GM18858 (cell line): ENCODE data around the gene GGTLC1.

Experiments used
- ATAC-seq: cut with Tn5 transposase; IDR thresholded peaks from one replicate; pipeline ENCODE4 v1.9.1; 2021; ENCODE audit not compliant: unreplicated experiment

Gene GGTLC1

GRCh38 chr20:23966927-23967615, 21.5 kb downstream of the GGTLC1 start:
- no peak for ATAC-seq

DNA sequence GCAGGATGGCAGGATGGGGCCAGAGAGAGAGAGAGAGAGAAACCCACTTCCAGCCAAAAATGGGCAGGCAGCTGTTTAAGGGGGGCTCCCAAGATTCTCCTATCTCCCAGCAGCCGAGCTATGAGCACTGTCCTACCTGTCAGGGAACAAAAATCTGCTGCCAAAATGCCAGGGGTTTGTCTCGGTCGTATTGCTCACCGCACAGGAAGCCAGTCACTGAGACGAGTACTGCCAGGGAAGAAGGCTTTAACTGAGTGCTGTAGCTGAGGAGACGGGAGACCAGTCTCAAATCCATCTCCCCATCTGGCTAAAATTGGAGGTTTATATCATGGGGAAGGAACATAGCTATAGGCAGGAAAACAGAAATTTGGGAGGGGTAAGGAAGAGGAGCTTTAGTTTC, 22.3 kb downstream of the GGTLC1 start:
- no peak for ATAC-seq

- no peak for ATAC-seq
Measured at GRCh38 chr20:23963941-23964340, 24.6 kb downstream of the GGTLC1 start.

GRCh38 chr20:23962272-23962671, 26.3 kb downstream of the GGTLC1 start:
- ATAC-seq = no peak

DNA sequence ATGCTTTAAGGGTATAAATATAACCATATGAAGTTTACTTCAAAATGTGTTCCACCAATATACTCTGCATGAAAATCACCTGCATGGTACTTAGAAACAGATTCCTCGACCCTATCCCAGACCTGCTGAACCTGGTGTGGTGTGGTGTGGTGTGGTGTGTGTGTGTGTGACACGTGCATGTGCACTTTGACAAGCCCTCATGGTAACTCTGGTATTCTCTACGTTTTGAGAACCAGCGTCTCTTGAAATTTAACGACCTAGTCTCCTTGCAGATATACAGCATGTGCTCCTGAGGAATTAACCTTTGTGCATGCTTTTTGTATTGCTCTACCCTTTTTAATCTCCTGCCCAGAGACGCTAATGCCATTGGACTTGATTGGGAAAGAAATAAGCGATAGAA, 29.5 kb downstream of the GGTLC1 start:
- ATAC-seq = no peak

- no peak for ATAC-seq
Measured at GRCh38 chr20:23955896-23956295, 32.7 kb downstream of the GGTLC1 start.

- ATAC-seq = no peak
Measured at GRCh38 chr20:23954008-23954745, 34.4 kb downstream of the GGTLC1 start.

- ATAC-seq = no peak
Measured at GRCh38 chr20:23946206-23946605, 42.4 kb downstream of the GGTLC1 start.

DNA sequence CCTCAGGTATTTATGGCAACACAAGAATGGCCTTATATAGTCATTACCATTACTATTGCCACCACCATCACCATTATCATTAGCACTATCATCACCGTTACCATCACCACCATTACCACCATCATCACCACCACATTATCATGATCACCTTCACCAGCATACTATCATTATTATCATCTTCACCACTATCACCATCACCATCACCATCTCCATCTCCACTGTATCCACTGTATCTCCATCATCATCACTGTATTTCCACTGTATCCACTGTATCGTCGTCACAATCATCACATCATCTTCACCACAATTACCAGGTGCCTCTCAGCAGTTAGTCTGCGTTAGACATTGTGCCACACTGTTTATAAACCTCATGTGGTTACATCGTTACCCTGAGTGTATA, 45.3 kb downstream of the GGTLC1 start:
- no peak for ATAC-seq

DNA sequence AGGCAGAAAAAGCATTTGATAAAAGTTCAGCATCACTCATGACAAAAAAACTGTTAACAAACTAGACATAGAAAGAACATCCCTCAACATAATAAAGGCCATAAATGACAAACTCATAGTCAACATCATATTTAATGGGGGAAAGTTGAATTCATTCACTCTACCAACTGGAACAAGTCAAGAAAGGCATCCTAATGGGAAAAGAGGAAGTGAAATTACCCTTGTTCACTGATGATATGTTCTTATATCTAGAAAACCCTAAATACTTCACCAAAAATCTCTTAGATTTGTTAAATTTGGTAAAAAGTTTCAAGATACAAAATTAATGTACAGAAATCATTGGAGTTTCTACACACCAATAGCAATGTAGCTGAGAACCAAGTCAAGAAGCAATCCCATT, 48.9 kb downstream of the GGTLC1 start:
- no peak for ATAC-seq

- no peak for ATAC-seq
Measured at GRCh38 chr20:23939063-23939462, 49.5 kb downstream of the GGTLC1 start.

- no peak for ATAC-seq
Measured at GRCh38 chr20:23938118-23938438, 50.5 kb downstream of the GGTLC1 start.

DNA sequence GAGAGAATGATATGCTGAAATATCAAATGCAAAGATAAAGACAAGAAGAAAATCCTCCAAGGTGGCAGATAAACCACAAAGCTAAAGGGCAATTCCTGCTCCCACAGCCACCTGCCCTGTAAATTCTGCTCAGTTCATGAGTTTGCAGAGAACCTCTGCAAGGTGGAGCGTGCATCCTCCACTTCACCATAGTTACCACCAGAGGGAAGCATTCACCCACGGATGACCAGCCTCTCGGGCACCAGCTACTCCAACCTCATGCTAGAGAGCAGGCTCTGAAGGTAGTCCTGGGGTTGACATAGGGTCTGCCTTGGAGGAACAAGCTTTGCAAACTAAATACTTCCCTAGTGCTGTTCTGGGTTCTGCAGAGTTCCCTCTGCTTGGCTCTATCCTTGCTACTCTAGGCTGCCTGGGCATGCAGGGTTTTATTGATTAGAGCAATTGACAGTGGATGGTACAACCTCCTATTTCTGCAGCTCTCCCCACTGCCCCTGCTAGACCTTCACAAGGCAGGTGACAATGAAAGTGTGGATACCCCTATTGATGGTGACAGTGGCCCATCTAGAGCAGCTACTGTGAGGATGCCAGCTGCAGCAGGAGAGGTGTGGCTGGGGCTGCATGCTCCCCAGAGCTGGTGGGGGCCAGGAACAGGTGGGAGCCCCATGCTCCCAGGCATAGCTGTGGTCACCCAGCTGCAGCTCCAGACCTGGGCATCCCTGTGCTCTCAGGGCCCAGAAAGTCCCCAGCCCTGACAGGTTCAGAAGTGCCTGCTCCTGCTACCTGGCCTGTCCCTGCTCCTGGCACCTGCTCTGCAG, 51.1 kb downstream of the GGTLC1 start:
- peak; percentile 62 for ATAC-seq
